NCI-H146 treated with DMSO at 0.1 percent for 48 hours (cell line): ENCODE measurements around the gene GALNT4.

ENCODE experiments used
- DNase-seq: peaks from one replicate; lab custom pipeline; 2025; ENCODE audit not compliant: unreplicated experiment; lab: John Stamatoyannopoulos, UW

GALNT4 gene

GRCh38 chr12:89524541-89525304 is at the start of gene GALNT4:
GALNT4 (minus strand) TSS chr12:89524796; CDS start chr12:89524549, 247 bp downstream.
- peak; percentile 26 for DNase-seq

DNA sequence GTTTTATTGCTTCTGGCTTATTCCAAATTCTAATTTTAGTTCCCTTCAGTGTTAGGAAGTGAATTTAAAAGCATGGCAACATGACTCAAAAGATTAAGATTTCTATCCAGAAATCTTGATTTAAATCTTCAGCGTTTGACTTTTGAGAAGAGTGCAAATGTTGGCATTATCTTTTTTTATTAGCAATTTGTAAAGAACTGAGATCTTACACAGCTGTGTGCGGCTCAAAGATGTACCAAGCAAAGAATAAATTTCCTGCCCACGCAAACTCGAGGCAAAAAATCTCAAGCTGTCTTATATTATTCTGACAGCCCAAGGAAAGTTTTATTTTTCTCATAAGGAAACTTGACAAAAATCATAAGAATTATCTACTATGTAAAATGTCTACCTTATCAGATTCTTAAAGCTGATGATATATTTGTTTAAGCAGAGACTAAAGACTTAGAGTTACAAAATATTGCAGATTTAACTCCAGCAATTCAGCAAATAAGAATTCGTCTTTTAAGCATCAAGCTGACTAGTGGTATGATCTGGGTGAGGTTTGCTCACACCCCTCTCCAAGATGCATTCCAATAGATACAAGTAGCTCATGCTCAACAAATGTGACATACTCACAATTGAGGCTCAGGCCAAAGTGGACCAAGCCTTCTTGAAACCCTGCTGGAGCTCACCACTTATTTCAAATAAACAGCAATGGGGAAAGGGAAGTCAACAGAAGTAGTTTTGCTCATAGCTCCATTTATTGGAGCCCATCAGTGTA is 48.6 kb upstream of the GALNT4 start:
- DNase-seq: no peak

DNA sequence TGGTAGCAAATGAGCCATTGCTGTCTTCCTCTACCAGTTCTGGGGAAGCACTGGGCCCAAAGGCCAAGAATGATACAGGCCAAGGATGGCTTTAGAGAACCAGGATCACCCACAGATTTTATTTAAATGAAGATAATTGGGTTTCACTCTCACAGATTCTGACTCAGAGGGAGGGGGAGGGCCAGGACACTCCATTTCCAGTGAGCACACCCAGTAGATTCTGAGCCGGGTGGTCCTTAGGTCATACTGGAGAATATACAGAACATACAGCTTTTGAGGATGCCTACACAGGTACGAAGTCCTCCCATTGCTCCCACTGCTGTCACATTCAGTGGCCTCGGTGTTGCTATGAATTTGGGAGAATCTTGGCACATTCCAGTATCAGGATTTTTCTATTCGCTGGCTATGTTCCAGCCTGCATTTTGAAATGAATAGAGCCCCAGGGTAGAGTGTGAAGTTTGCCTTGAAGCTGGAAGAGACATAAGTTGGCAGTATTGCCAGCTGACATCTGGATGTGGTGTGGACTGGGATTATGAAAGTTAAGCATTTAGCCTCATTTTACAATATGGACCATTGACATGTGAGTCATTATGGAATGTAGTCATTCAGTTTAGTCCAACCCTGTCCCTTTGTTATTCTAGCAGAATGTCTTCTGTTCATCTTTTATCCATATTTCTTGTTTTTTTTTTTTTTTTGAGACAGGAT is 47.0 kb upstream of the GALNT4 start:
- DNase-seq: no peak

DNA sequence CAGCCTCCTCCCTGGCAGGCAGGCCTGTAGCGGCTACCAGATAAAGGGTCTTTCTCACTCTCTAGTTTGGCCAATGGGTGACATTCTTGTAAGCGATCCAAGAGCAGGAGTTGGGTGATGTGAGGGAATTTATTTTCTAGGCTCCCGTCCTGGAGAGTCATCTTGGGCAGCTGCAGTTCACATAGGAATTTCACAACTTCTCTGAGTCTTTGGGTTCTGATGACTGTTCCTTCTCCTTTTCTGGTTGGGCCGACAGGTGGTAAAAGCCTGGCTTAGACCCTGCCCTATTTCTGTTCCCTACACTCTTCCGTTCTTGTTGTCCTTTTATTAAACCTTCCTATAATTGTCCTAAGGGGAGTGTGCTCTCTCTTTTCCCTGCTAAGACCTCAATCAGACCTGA is 43.9 kb upstream of the GALNT4 start:
- DNase-seq: no peak

DNA sequence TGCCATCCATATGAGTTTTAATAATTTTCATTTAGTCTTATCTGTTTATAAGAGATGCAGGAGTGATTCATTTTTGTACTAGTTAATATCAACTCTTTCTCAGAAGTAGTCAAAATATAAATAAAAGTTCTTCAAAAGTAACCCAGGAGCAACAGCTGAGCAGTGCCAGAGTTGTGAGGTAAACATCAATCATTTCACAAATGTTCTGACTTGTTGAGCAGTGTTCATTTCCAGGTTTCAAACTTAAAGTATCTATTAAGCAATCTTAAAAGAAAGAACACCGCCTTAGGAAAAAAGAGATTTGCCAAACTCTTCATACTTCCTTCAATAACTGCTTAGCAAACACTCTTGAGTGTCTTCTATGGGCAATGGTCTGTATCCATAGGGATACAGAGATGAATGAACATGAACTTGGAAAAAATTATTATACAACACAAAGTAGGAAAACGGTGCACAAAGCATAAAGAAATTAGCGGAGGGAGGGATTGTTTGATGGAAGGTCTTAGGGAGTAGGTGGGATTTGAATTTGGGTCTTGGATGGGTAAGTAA is 43.2 kb upstream of the GALNT4 start:
- no peak for DNase-seq

- no peak for DNase-seq
Measured at GRCh38 chr12:89566615-89567014, 42.0 kb upstream of the GALNT4 start.

- no peak for DNase-seq
Measured at GRCh38 chr12:89565002-89565401, 40.4 kb upstream of the GALNT4 start.

DNA sequence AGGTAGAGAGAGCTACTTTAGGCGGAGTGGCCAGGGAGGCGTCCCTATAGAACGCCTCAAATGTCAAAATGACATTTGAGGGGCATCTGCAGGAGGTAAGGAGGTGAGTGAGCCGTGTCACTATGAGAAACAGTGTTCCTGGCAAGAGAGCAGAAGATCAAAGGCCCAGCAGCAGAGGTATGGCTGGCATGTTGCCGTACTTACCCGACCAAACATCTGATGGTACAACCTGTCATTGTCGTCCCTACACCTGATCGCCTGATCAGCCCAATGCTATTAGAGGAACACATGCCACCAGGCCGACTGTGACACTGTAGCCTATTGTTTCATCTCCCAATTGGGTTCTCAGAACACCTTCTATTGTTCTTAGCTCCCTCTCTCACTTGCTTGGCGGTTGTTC is 35.2 kb upstream of the GALNT4 start:
- DNase-seq: no peak

- no peak for DNase-seq
Measured at GRCh38 chr12:89556976-89557375, 32.4 kb upstream of the GALNT4 start.

DNA sequence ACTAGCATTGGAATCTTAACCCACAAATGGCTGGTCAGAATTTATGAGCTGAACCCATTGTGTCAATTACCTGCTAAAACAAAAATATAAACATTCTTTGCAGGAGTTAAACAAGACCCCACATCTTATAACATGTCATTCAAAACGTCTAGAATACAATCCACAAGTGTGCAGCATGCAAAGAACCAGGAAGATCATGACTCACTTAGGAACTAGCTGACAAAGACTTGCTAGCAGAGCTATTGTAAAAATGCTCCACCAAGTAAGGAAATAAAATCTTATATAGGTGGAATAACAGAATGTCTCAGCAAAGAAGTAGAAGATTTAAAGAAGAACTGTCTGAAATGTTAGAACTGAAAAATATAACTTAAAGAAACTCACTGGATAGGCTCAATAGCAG is 27.8 kb upstream of the GALNT4 start:
- DNase-seq: no peak

DNA sequence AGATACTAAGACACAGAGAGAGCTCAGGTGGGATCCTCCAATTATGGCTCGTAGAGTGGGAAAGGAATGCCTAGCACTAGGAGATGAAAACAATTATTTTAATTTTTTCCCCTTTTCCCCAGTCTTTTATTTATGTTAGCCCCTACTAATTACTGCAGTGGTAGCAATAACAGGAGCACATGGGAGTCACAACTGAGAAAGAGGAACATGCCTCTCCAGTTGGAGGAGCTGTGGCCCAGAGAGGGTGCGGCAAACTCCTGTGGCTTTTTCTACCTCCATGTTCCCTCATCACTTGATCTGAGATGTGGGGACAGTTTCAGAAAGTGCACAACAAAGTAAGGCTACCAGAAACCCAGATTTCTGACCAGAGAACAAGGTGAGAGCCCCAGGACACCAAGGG is 27.2 kb upstream of the GALNT4 start:
- no peak for DNase-seq

DNA sequence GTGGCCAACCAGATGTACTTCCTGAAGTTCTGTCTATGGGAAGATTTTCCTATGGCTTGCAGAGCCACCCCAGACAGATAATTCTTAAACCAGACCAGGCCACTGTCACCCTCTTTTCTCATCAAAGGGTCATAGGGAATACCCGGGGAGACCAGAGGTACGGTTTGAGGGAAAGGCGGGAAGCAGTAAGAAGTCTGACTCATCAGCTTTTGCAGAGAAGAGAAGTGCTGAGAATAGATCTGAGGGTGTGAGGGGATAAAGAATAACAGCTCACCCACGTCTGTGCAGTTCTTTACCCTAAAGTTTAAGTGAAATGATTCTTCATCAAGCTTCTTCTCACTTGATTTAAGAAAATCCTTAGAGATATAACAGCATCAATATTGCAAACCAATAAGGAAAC is 22.5 kb upstream of the GALNT4 start:
- DNase-seq: no peak

DNA sequence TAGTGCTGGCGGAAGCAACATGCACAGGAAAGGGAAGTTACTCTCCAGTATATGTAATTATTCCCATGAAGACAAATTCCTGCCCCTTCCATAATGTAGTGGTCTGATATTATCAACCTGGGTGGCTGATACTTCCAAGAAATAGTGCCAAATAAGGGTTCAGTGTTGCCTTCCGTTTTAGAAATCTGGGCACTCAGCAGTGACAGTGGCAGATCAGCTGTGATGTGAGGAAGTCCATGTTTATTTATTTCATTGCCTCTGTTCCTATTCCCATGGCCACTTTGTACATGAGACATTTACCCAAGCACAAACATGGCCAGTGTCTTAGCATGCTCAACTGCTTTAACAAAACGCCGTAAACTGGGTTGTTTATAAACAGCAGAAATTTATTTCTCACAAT is 21.6 kb upstream of the GALNT4 start:
- DNase-seq: no peak

- DNase-seq: peak; percentile 15
Measured at GRCh38 chr12:89544681-89545184, 20.1 kb upstream of the GALNT4 start.

DNA sequence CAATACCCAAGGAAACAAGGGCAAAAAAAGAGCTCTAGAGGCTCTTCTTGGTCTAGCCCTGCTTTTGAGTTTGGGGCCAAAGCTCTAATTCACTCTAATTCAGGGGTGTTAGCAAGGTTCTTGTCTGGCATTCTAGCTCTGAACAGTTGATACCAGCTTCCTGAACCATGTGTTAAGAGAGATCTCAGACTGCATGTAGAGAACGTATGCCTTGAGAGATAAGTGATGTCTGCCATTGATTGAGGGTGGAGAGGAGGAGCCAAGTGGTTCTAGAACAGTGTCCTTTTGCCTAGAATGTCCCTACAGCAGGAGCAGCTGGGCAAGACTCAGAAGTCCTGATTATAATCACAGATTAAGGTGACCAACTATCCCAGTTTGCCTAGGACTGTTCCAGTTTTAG is 19.4 kb upstream of the GALNT4 start:
- no peak for DNase-seq

- peak; percentile 47 for DNase-seq
Measured at GRCh38 chr12:89542912-89543592, 18.5 kb upstream of the GALNT4 start.

GRCh38 chr12:89542236-89542635 is 17.6 kb upstream of the GALNT4 start:
- no peak for DNase-seq

DNA sequence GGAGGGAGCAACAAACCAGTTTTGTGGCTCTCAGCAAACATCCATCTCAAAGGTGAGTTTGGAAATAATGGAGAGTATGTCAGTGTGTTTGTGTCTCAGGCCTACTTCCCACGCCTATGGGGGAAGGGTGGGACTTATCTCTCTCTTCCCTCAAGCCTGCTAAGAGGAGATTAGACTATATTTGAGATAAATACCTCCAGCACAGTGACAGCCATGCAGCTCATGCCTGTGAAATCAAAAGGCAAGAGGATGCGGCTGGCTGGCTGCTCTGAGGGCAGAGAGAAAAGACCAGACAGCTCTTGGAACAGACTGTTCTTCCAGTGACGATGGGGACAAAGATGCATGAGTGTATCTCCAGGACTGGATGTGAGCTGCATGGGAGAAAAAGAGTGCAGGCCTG is 16.0 kb upstream of the GALNT4 start:
- no peak for DNase-seq

- no peak for DNase-seq
Measured at GRCh38 chr12:89539426-89540223, 15.0 kb upstream of the GALNT4 start.

- DNase-seq: no peak
Measured at GRCh38 chr12:89538897-89539296, 14.3 kb upstream of the GALNT4 start.
